NCI-H2196 (cell line): ENCODE measurements around the gene GGT6.
"Not testable (repeated sequence)": the region's sequence is repeated elsewhere in the genome, so short reads cannot be mapped to it uniquely, and the experiment has no call there.

ENCODE experiments used
- DNase-seq: peaks from one replicate; lab custom pipeline; 2025; ENCODE audit not compliant: unreplicated experiment; lab: John Stamatoyannopoulos, UW

Gene GGT6, protein sequence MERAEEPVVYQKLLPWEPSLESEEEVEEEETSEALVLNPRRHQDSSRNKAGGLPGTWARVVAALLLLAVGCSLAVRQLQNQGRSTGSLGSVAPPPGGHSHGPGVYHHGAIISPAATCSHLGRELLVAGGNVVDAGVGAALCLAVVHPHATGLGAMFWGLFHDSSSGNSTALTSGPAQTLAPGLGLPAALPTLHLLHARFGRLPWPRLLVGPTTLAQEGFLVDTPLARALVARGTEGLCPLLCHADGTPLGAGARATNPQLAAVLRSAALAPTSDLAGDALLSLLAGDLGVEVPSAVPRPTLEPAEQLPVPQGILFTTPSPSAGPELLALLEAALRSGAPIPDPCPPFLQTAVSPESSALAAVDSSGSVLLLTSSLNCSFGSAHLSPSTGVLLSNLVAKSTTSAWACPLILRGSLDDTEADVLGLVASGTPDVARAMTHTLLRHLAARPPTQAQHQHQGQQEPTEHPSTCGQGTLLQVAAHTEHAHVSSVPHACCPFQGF

DNA sequence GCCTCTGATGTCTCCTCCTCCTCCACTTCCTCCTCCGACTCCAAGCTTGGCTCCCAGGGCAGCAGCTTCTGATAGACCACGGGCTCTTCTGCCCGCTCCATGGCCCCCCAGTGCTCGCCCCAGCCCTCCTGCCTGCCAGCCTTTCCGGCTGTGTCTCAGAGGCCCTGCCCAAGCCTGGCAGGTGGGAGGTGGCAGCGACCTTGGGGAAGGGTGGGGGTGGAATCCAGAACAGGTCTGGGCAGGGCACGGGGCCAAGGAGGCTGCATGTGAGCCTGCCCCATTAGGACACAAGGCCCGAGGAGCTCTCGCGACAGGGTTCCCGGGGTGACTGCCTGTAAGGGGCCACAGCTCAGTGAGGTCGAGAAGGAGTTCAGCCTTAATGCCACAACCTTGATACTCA is at the start of gene GGT6:
GGT6 (minus strand) TSS at position 157 of the 400 bp plus-strand sequence; CDS start at position 101, 56 bp downstream.
- no peak for DNase-seq

- DNase-seq, result no peak
These were observed 49.8 kb upstream of the GGT6 start for GRCh38 chr17:4610162-4610561.

DNA sequence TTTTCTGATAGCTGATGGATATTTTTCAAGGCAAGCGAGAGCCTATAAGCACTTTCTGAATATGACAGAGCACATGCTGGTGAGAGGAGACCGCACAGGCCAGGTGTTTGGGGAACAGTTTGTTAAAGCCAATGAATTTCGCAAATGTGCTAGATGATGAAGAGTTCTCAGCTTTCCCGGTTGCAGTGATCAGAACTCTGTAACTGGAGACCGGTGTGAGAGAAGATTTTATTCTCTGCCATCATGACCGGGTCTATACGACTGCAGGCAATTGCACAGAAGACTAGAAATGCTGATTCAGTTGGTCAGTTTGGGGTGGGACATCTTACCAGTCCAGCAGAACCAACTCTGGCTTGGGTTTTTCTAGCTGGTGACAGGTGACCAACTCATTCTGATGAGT is 49.4 kb upstream of the GGT6 start:
- DNase-seq, result no peak

DNA sequence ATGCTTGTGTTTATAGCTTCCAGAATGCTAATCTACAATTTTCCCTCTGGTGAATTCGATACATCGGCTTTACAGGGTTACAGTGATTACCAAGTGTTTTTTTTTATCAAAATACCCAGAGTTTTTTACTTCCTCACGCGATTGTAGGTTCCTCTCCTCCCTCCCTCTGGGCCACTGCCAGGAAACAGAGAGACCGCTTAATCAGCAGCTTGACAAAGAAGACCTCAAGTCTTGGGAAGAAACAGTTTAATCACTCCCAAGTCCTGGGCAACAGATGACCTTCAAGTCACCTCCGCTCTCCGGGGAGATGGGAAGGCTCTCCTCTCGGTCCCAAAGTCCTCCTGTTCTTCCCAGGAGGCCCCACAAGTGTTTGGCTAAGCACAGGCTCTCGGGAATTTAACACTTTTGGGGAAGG is 47.4 kb upstream of the GGT6 start:
- DNase-seq, result no peak

DNA sequence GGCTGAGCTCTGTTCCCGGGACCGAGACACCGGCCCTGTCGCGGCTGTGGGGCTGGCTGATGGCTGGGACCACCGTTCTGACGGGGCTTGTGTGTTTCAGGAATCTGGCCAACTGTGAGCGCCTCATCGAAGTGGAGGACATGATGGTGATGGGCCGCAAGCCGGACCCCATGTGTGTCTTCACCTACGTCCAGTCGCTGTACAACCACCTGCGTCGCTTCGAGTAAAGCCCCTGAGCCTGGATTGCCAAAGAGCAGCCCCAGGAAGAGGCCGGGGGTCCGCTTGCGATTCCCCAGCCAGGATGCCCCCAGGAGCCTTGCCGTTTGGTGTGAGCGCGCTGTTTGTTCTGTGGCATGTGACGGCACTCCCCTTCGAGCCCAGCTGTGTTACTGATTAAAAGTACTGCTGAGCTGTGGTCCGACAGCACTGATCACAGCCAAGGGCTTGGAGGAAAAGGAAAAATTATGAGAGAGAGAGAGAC is 46.9 kb upstream of the GGT6 start:
- no peak for DNase-seq

- DNase-seq, result no peak
These were observed 45.4 kb upstream of the GGT6 start for GRCh38 chr17:4605826-4606225.

GRCh38 chr17:4604736-4605135 is 44.4 kb upstream of the GGT6 start:
- DNase-seq, result not testable (repeated sequence)

DNA sequence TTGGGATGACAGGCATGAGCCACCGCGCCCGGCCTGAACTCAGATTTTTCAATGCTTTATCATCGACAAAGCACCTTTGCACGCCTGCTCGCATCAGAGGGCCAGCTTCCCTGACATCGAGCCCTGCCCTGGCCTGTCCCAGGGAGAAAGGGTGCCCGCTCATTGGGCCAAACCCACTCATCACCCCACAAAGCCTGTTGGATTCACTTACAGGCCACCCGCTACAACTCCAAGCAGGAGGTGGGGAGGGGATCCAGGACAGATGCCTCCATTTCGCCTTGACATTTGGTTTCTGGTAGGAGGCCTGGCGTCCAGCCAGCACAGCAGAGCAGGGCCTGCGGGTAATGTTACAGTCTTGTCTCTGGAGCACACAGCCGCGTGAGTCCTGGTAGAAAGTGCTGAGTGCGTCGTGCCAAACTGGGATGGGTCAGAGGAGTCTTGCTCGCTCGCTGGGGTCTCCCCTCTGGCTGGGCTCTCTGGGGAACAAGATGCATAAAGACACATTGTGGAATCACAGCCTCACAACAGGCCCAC is 43.8 kb upstream of the GGT6 start:
- peak; percentile 41 for DNase-seq

DNA sequence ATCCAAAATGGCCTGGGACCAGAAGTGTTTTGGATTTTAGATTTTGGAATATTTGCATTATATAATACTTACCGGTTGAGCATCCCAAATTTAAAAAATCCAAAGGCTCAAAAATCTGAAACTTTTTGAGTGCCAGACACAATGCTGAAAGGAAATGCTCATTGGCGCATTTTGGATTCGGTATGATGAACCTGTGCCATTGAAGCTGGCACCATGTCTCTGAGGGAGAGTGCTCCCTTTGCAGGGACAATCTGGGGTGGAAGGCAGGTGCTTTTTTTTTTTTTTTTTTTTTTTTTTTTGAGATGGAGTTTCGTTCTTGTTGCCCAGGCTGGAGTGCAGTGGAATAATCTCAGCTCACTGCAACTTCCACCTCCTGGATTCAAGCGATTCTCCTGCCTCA is 41.7 kb upstream of the GGT6 start:
- DNase-seq, result no peak

DNA sequence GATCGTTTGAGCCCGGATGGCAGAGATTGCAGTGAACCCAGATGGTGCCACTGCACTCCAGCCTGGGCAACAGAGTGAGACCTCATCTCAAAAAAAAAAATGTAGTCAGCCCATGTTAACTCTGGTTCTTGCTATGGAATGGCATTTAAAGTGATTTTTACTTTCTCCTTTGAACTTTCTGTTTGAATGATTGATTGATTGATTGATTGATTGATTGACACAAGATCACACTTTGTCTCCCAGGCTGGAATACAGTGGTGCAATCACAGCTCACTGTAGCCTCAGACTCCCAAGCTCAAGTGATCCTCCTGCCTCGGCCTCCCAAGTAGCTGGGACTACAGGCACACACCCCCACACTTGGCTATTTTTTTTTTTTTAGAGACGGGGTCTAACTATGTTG is 40.9 kb upstream of the GGT6 start:
- no peak for DNase-seq

DNA sequence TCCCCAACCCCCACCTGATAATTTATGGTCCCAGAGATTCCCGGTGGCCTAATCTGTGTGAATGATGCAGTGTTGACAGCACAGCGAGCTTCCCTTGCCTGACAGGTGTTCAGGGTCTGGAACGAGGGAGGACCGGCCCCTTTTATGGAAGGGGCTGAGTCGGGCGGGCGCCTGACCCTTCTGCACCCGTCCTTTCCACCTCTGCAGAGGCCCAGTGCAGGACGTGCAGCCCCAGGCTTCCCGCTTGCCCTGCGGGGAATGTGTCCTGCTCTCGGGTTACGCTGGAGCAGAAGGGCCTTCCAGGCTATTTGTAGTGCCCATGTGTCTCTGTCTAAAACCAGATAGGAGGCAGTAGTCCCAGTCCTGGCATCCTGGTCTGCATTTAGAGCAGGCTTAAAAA is 40.2 kb upstream of the GGT6 start:
- no peak for DNase-seq

DNA sequence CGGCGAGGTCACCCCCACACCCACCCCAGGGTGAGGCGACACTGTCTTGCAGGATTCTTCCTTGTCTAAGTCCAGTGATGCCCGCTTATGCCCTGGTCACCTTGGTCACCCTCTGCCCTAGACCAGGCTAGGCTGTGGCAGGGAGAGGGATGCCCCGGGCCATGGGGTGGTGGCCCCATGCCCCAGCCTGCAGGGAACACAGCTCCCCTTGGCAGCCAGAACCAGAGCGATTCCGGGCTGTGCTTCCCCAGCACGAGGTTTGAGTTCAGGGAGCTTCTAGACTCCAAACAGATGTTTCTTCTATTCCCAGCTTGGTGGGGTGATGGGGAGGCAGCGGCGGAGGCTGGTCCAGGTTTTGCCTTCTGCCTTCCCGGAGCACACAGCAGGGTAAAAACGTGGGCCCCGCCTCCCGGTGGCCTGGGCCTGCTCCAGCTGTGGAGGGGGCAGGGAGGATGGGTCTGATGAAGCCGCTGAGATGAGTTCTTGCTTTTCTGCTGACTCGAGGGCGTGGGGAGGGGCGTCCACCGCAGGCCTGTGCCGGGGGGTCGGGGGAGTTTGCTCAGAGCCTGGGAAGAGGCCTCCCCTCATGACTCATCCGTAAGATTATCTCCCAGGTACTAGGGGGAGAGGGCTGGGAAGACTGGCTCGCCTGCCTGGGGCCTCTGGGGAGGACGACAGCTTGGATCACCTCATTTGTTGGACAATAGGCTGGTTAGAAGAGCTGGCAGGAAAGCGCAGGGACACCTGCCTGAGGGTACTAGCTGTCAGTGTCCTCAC is 39.3 kb upstream of the GGT6 start:
- no peak for DNase-seq

DNA sequence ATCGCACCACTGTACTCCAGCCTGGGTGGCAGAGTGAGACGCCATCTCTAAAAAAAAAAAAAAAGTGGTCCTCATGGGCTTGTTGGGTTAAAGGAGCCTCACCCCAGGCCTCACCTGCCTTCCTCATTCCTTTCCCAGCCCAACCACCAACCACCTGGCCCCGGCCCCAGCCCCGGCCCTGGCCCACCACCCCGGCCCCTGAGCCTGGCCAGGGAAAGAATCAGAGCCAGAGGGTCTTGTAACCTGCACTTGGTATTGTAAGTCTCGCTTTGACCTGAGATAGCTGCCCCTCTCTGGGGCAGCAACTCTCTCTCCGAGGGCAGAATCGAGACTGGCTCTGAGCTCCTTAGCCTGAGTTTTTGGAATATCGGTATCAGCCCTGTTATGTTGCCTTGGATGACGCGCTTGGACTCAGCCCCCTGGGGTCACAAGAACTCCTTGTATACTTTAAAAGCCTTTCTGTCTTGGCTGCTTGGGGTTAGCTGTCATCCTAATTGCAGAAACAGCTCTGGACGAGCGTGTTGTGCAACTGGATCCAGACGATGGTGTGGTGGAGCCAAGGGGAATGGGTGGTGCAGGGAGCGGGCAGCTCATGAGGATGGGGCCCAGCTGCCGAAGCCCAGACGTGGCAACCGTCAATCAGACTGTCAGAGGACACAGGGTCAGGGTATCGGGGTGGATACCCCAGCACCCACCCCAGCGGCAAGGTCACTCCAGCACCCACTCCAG is 38.6 kb upstream of the GGT6 start:
- no peak for DNase-seq

GRCh38 chr17:4597975-4598374 is 37.6 kb upstream of the GGT6 start:
- no peak for DNase-seq

DNA sequence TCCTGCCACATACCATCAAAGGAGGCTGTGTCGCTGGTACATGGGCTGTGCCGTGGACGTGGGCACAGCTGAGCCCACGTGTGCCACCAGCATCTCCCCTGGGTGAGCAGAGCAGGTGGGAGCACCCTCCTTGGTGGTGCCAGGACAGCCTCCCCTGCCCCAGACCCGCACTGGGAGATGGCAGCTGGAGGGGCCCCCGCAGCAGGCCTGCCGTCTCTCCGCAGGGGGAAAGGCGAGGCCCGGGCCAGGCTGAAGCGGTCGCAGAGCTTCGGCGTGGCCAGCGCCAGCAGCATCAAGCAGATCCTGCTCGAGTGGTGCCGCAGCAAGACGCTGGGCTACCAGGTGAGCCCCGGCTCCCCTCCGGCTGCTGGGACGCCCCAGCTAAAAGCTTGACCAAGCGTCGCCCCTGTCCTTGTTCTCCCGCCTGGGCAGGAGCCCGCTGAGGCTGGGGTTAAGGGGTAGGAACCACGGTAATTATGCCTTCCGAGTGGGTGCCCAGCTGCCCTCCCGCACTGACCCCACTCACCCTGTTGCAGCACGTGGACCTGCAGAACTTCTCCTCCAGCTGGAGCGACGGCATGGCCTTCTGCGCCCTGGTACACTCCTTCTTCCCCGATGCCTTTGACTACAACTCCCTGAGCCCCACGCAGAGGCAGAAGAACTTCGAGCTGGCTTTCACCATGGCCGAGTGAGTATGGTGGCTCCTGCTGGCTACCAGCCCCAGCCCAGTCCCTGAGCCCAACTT is 36.4 kb upstream of the GGT6 start:
- DNase-seq, result no peak

DNA sequence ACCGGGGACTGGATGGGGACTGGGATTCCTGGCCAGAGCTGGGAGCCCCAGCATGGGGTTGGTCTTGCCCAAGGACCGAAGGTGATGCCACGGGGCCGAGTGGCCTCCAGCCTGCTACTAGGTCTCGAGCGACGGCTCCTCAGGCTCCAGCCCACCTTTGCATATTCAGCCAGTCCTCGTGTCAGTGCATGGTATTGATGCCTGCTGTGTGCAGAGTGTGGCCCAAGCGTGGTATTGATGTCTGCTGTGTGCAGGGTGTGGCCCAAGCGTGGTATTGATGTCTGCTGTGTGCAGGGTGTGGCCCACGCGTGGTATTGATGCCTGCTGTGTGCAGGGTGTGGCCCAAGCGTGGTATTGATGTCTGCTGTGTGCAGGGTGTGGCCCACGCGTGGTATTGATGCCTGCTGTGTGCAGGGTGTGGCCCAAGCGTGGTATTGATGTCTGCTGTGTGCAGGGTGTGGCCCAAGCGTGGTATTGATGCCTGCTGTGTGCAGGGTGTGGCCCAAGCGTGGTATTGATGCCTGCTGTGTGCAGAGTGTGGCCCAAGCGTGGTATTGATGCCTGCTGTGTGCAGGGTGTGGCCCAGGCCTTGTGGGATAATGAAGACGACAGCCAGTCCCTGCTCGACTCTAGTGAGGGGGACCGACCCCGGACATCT is 35.4 kb upstream of the GGT6 start:
- not testable (repeated sequence) for DNase-seq

- no peak for DNase-seq
These were observed 34.7 kb upstream of the GGT6 start for GRCh38 chr17:4594931-4595684.

DNA sequence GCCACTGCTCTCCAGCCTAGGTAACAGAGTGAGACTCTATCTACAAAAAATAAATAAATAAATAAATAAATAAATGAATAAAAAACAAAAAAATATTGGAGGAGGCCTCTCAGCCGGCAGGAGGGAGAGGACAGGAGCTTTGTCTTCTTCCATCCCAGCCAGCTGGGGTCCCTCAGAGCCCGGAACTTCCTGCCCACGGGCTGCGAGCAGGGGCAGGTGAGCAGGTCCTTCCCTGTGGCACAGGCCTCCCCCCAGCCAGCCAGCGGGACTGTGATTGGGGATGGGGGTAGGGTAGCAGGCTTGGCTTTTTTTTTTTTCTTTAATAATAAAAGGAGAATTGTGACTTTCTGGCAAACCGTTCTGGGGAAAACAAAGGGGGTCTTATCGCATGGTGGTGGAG is 34.0 kb upstream of the GGT6 start:
- no peak for DNase-seq

DNA sequence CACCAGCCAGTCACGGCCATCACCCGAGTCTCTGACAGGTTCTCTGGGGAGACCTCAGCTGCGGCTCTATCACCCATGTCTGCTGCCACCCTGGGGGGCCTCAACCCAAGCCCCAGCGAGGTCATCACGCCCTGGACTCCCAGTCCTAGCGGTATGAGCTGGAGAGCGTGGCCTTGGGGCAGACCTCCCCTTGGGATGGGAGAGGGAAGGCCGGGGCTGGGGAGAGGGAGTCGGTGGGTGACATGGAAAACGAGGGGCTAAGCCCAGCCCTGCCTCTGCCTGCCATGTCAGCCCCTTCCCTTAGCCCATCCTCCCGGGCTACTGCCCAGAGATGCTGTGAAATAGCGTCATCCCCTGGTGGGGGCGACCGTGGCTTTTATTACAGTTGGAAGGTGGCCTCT is 32.6 kb upstream of the GGT6 start:
- DNase-seq, result no peak
